CD4-positive, alpha-beta T cell treated with Interleukin-12 subunit alpha and Interleukin-12 subunit beta, for 1 hour (primary cell): Measurements from ENCODE around the gene MTHFD1L.

Experiments
- DNase-seq: peaks from one replicate; pipeline ENCODE4 v3.0.0-alpha.2; 2020

MTHFD1L gene

DNA sequence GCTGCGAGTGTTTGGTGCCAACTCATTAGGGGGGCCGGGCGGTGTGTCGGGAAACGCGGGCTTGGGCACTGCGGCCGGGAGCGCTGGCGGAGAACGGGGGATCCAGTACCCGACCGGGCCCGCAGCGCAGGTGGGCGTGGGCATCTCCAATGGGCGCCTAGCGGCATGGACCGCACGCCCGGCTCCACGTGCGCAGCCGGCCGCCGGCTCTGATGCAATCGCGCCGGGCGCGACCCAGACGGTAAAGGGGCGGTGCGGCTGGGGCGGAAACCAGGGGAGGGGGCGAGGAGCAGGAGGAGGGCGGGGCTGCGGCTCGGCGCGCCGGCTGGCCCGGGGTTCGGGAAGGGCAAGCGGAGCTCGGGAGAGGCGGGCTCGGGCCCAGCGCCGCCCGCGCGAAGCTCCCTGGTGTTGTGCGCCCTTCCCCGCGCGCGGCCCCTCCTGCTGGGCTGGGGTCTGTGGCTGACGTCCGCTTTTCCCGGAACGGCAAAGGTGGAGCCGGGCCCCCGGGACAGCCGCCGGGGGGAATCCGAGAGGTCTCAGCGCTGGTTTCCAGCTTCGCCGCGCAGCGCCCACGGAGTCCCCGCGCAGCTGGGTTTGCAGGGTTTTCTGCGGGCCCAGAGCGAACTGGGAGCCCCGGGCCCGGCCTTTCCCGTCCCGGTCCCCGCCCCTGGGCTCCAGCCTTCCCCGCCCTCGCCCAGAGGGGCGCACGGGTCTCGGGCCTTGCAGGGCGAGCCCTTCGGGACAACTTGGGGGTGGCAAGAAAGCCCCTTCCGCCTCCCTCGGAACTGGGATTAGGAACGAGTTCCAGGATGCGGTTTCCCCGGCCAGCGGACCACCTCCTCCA, 867 bp downstream of the MTHFD1L start:
- DNase-seq = peak; percentile 79

- DNase-seq = no peak
These were observed 1.5 kb downstream of the MTHFD1L start for GRCh38 chr6:150866991-150867501.

- DNase-seq = no peak
These were observed 3.3 kb downstream of the MTHFD1L start for GRCh38 chr6:150868759-150869158.

DNA sequence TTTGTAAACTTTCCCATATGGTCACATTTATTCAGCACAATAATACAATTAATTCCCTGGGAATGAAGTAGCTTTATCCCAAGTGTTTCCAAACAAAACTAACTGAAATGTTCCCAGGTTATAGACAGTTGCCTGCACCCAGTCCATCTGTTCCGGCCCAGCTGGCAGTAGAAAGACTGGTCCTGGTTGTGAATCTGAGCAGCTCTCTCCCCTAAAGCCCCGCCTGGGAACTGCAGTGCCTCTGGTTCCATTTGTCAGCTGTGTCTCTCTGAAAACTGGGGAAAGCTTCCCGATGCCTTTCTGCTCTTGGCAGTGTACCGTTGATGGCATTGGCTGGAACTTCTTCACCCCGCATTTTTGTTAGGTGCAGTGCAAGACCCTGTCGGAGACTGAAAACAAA, 8.7 kb downstream of the MTHFD1L start:
- no peak for DNase-seq

DNA sequence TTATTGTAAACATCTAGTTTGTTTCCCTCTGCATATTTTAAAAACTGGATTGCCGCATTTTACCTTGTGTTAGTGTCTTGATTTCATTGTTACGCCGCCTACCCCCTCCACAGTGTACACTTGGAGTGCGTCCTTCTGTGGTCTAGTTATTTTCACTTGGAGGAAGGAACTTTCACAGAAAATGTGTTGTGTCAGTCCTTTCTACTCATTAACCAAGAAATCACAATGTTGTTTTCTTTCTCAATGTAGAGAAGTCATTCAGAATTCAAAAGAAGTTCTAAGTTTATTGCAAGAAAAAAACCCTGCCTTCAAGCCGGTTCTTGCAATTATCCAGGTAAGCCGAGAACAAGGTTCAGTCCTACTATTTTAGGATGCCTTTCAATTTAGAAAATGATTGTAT, 10.3 kb downstream of the MTHFD1L start:
- DNase-seq = no peak

GRCh38 chr6:150876598-150876997, 11.1 kb downstream of the MTHFD1L start:
- DNase-seq = no peak

GRCh38 chr6:150877928-150878327, 12.4 kb downstream of the MTHFD1L start:
- DNase-seq = no peak

DNA sequence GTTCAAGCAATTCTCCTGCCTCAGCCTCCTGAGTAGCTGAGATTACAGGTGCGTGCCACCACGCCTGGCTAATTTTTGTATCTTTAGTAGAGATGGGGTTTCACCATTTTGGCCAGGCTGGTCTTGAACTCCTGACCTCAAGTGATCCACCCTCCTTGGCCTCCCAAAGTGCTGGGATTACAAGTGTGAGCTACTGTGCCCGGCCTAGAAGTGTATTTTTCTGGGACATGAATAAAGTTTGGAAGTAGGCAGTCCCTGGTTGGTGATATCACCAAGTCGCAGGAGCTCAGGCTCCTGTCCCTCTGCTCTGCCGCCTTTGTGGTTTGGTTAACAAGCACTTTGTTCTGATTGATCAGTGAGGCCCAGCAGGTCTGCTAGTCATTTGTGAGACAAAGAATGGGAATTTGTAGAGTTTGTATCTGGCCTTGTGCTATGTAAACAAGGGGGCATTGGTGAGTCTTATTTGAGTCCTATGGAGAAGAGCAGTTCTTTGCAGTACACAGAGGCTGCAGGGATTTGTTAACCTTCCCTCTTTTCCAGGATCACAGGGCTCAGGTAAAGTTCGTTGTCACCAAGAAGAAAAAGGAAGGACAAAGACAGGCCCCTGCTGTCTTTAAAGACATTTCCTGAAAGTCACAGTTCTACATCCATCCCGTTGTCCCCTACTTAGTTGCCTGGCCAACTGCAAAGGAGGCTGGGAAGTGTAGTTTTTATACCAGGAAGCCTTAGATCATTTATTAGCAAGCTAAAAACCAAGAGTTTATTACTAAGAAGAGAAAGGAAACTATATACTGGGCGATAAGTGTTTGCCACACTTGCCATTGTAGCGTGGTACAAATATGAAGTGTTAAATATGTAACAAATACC, 13.1 kb downstream of the MTHFD1L start:
- no peak for DNase-seq

DNA sequence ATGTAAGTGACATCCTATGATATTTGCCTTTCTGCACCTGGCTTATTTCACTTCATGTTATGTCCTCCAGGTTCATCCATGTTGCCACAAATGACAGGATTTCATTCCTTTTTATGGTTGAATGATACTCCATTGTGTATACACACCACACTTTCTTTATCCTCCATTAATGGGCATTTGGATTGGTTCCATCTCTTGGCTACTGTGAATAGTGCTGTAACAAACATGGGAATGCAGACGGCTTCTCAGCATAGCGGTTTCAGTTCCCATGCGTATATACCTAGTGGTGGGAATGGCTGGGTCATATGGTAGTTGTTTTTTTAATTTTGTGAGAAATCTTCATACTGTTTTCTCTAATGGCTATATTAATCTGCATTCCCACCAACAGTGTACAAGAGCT, 14.8 kb downstream of the MTHFD1L start:
- no peak for DNase-seq

GRCh38 chr6:150881911-150882481, 16.5 kb downstream of the MTHFD1L start:
- no peak for DNase-seq

DNA sequence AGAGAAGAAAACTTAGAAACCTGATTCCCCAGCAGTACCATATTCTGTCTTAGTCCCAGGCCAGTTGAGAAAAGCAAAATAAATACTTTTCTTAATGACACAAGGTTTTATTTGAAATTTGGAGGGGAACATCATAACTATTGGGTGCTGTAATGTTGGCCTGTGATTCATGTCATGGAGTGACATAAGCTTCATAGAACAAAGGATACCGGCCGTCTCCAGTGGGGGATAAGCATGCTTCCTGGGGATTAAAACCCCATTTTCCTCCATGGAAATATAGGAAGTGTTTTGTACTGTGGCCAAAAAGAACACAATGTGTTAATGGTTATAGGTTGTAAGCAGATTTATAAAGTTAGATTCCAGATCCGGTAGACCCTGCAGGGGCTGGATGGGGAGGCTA, 18.0 kb downstream of the MTHFD1L start:
- DNase-seq = no peak

- DNase-seq = no peak
These were observed 20.7 kb downstream of the MTHFD1L start for GRCh38 chr6:150886155-150886554.

DNA sequence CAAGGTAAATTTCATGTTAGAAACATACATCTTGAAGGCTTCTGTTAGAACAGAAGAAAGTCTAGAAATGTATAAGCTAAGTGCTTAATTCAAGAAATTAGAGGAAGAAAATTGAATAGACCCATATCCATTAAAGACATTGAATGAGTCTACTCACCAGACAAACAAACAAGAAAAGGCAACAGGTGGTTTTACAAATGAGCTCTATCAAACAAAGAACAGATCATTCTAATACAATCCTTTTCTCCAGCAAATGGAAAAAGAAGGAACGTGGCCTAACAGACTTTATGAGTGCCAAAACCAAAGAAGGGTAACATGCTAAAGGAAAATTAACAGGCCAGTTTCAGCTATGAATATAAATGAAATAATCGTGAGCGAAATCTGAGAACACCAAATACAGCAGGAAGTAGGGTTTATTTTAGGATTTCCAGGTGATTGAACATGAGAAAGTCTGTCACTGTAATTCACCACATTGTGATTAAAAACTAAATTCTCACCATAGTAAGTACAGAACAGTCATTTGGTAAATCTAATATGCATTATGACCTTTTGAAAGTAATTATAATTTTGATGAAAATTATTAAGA, 22.6 kb downstream of the MTHFD1L start:
- DNase-seq = no peak

DNA sequence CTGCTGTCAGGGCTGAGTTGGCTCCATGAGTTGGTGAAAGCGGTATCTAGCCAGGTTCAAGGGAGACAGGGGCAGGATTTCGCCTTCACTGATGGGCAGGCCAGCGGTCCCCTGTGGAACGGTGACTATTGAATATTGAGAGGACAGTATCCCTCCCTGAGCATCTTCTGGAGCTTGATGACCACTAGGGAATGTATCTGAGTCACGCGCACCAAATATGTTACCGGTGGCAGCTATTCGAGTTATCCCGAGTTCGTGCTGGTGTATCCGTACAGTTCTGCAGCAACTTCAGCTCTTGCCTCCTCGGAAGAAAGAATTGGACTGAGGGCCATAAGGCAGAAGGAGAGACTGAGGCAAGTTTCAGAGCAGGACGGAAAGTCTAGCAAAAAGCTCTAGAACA, 24.8 kb downstream of the MTHFD1L start:
- DNase-seq = no peak

DNA sequence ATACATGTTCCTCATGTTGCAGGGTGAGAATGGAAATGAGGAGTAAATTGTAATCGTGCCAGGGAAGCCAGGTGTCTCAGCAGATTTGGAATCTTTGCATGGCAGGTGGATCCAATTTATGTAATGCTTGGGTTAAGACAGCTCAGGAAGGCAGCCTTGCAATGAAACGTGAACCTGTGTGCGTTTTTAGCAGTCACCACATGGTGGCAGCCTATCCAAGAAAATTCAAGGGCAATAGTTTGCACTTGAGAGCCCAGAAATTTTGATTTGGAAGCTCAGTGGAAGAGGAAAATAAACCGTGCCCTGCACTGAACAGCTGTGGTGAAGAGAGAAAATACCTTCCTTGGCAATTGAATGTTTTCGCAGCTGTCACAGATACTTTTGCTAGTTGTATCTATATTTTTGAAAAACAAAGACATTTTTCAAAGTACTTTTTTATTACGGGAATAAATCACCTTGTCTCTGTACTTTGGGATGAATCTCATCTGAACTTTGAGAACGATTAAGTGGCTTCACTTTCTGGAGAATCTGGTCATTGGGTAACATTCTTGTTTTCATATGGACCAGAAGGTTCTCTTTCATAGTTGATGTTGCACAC, 26.5 kb downstream of the MTHFD1L start:
- DNase-seq = peak; percentile 63

GRCh38 chr6:150894191-150894744, 28.8 kb downstream of the MTHFD1L start:
- no peak for DNase-seq

DNA sequence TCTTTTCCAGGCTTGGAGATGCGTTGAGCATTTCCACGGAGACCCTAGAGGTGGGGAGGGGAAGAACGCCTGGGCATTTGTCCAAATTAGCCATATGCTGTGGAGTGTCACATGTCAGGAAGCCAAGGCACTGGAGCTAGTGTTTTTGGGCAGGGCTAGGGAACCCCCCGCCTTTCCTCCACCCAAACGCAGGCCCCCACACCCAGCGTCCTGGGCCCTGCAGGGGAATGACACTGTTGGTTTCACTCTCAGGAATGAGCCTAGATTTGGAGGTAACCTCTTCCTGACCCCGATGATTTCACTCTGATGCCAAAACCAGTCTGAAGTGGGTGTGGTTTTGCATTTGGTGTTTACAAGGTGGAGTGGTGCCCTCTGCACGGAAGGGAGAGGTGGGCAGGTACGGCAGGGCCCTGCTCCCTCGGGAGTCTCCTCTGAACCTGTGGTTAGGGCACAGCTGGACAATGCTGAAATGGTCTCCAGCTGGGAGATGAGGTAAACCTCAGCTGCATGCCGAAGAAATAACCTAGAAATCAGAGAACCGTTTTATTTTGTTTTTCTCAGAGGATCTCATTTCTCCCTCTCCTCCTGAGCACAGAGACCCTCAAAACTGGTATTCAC, 29.5 kb downstream of the MTHFD1L start:
- DNase-seq = peak; percentile 30

- DNase-seq = no peak
These were observed 30.6 kb downstream of the MTHFD1L start for GRCh38 chr6:150895928-150896632.

GRCh38 chr6:150897400-150897943, 32.0 kb downstream of the MTHFD1L start:
- no peak for DNase-seq

- DNase-seq = no peak
These were observed 33.1 kb downstream of the MTHFD1L start for GRCh38 chr6:150898399-150899170.
